ENCODE measurements around the gene SETD2.
"Not testable (repeated sequence)": the region's sequence is repeated elsewhere in the genome, so short reads cannot be mapped to it uniquely, and the experiment has no call there.

Gene SETD2

DNA sequence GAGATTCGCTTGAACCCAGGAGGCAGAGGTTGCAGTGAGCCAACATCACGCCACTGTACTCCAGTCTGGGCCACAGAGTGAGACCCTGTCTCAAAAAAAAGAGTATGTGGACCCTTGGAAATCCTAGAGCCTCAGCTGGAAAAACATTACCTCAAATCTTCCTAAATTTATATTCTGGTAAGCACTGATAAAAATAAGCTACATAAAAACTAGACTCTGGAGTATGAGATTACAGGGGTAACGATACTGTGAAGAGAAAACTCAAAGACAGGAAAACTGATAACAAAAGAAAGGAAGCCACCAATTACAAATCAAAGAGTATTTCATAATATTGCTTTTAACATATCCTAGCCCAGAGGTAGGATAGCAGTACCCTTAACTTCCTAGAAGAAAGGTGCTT, 30.3 kb downstream of the SETD2 start:
- Histone ChIP-seq H3K9me3 (replicated peaks in 1 of 11) (peaks cover 0 to 6% (median 0%) of the 10 kb centered on the region in 11 experiments; a peak in 4 of 22 replicates), H3K27me3 (no peaks in the 10 kb centered on the region), H3K4me2 (peak overlapping the region in 6 of 11 experiments; percentile 2 to 27 (median 17); a peak in 3 of 22 replicates), H3K27ac (no peak overlapping the region), H3K9ac (no peak overlapping the region), H4K20me1 (peaks cover 65 to 100% (median 98%) of the 10 kb centered on the region in 11 experiments), H3K4me1 (peaks cover 7 to 44% (median 20%) of the 10 kb centered on the region in 10 experiments; a peak in 16 of 20 replicates), H3K36me3 (peaks cover 6 to 37% (median 9%) of the 10 kb centered on the region in 11 experiments; a peak in 13 of 22 replicates), H3K4me3 (no peak overlapping the region)
- TF ChIP-seq Cebpa-rat (IDR thresholded peaks at IDR 0.05) = no peak

DNA sequence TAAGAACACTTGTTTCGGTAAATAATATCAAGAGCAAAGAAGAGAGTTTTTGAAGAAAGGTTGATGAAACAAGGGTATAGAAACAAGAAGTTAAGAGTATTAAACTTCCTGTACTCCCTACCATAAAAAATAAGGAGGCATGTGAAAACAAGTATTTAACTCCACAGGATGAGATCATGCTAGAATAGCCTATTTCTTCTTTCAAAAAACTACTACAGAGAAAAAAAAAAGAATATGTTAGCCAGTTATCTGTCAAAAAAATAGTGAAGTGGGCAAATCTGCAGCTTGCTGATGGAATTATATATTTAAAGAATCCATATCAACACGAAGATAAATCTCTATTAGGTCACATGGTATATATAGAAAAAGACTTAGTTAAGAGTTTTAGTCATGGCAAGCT, 33.4 kb downstream of the SETD2 start:
- no peaks in the 10 kb centered on the region for H3K27me3 ChIP-seq
- peaks cover 7 to 51% (median 18%) of the 10 kb centered on the region in 10 experiments; a peak in 15 of 20 replicates for H3K4me1 ChIP-seq
- peaks cover 0 to 21% (median 2%) of the 10 kb centered on the region in 11 experiments; a peak in 7 of 22 replicates for H3K9me3 ChIP-seq (replicated peaks in 1 of 11)
- no peak overlapping the region for H3K4me3 ChIP-seq
- H3K36me3 ChIP-seq = peaks cover 16 to 68% (median 30%) of the 10 kb centered on the region in 11 experiments; a peak in 21 of 22 replicates
- H4K20me1 ChIP-seq = peaks cover 63 to 100% (median 93%) of the 10 kb centered on the region in 11 experiments
- H3K4me2 ChIP-seq = peak overlapping the region in 2 of 11 experiments; percentile 1 to 36; a peak in 2 of 22 replicates
- H3K27ac ChIP-seq = no peak overlapping the region
- TF ChIP-seq Cebpa-rat (IDR thresholded peaks at IDR 0.05) = no peak
- H3K9ac ChIP-seq = 0 out of 22 replicates have a peak overlapping the region, but pooled peaks of 1 of the 11 experiments have one; percentile 14

DNA sequence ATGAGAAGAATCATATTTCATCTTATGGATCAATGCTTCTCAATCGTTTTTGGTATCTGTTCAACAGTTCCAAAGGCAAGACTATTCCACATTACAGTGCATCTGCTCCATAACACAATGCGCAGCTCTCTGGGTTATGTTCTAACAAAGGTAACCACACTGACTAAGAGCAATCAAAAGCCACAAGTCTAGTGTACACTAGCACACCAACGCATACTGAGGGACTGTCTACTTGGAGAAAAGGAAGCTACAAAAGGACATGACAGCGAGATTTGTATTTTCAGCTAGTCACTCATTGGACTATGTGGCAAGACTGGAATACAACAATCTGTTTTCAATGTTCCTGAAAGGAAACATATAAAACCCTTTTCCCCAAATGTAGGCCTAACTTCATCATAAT, 35.8 kb downstream of the SETD2 start:
- no peak for TF ChIP-seq Cebpa-rat (IDR thresholded peaks at IDR 0.05)
- Histone ChIP-seq H3K27me3 (no peaks in the 10 kb centered on the region), H3K9me3 (replicated peaks in 1 of 11) (peaks cover 3 to 36% (median 23%) of the 10 kb centered on the region in 11 experiments; a peak in 20 of 22 replicates), H3K36me3 (peaks cover 40 to 81% (median 50%) of the 10 kb centered on the region in 11 experiments), H3K27ac (no peak overlapping the region), H4K20me1 (peaks cover 41 to 94% (median 74%) of the 10 kb centered on the region in 11 experiments; a peak in 21 of 22 replicates), H3K4me3 (no peak overlapping the region), H3K4me2 (0 out of 22 replicates have a peak overlapping the region, but pooled peaks of 1 of the 11 experiments have one; percentile 19), H3K9ac (no peak overlapping the region), H3K4me1 (peaks cover 0 to 44% (median 0%) of the 10 kb centered on the region in 10 experiments; a peak in 5 of 20 replicates)

- Histone ChIP-seq H3K9me3 (replicated peaks in 1 of 11) (peaks cover 35 to 74% (median 60%) of the 10 kb centered on the region in 11 experiments), H3K27ac (no peak overlapping the region), H3K4me2 (no peak overlapping the region), H3K4me1 (peaks cover 0 to 9% (median 0%) of the 10 kb centered on the region in 10 experiments; a peak in 2 of 20 replicates), H3K36me3 (peaks cover 82 to 98% (median 89%) of the 10 kb centered on the region in 11 experiments), H3K4me3 (no peak overlapping the region), H3K9ac (no peak overlapping the region), H4K20me1 (peaks cover 20 to 51% (median 37%) of the 10 kb centered on the region in 11 experiments; a peak in 21 of 22 replicates), H3K27me3 (no peaks in the 10 kb centered on the region)
- TF ChIP-seq Cebpa-rat (IDR thresholded peaks at IDR 0.05) = no peak
Measured at GRCh38 chr3:47123857-47124256, 40.1 kb downstream of the SETD2 start.

DNA sequence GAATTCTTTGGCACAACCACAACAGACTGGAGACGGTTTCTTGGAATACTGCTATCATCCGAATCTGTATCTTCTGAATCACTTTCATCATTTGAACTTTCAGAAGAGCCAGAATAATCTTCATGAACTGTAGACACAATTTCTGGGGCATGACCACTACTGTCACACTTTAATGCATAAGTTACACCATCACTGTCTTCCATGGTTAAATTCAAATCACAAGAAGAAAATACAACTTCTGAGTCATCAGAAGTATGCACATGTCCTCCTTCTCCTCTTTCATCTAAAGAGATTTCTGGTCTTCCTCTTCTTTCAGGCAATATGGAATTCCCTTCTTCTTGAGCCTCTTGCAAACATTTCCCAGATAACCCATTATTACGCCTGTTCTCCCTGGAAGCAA, 42.5 kb downstream of the SETD2 start:
- peaks cover 0 to 44% (median 15%) of the 10 kb centered on the region in 11 experiments; a peak in 11 of 22 replicates for H4K20me1 ChIP-seq

DNA sequence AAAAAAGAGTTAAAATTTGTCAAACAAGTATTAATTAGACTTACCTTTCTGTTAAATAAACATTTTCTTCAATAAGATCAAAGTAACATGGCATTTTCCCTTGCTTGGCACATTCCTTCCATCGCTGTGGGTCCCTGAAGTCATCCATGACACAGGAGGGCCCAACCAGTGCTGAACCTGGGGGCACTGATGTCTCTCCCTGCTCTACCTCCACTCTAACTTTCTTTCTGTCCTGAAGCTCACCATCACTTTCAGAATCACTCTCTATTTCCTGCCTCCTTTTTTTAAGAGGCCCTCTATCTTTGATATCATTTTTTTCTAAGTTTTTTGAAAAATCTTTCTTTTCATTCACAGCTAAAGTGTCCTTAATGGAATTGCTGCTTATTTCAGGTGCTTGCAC, 43.8 kb downstream of the SETD2 start:
- Histone ChIP-seq H3K27ac (no peak overlapping the region), H3K4me2 (no peak overlapping the region), H3K36me3 (peaks cover 92 to 100% (median 98%) of the 10 kb centered on the region in 11 experiments), H4K20me1 (peaks cover 0 to 35% (median 8%) of the 10 kb centered on the region in 11 experiments; a peak in 10 of 22 replicates), H3K9me3 (replicated peaks in 1 of 11) (peaks cover 35 to 60% (median 54%) of the 10 kb centered on the region in 11 experiments), H3K4me1 (no peaks in the 10 kb centered on the region), H3K4me3 (no peak overlapping the region), H3K27me3 (no peaks in the 10 kb centered on the region), H3K9ac (no peak overlapping the region)
- no peak for TF ChIP-seq Cebpa-rat (IDR thresholded peaks at IDR 0.05)

More for the DNA sequence above, 42.5 kb downstream of the SETD2 start:
- no peak overlapping the region for H3K4me3 ChIP-seq
- H3K4me1 ChIP-seq = no peaks in the 10 kb centered on the region
- H3K4me2 ChIP-seq = no peak overlapping the region
- no peak overlapping the region for H3K9ac ChIP-seq
- peaks cover 89 to 100% (median 98%) of the 10 kb centered on the region in 11 experiments for H3K36me3 ChIP-seq
- no peak overlapping the region for H3K27ac ChIP-seq
- no peak for TF ChIP-seq Cebpa-rat (IDR thresholded peaks at IDR 0.05)
- peaks cover 35 to 61% (median 54%) of the 10 kb centered on the region in 11 experiments for H3K9me3 ChIP-seq (replicated peaks in 1 of 11)
- H3K27me3 ChIP-seq = no peaks in the 10 kb centered on the region

DNA sequence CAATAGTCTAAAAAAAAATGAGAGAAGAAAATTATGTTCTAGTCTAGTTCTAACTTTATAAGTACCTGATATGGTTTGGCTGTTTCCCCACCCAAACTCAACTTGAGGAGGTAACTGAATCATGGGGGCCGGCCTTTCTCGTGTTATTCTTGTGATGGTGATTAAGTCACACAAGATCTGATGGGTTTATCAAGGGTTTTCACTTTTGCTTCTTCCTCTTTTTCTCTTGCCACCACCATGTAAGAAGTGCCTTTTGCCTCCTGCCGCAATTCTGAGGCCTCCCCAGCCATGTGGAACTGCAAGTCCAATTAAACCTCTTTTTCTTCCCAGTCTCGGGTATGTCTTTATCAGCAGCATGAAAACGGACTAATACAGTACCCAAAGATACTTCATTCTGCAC, 44.5 kb downstream of the SETD2 start:
- not testable (repeated sequence) for H3K27ac ChIP-seq, H3K4me3 ChIP-seq, H3K4me1 ChIP-seq, H3K27me3 ChIP-seq, H3K4me2 ChIP-seq, H3K9ac ChIP-seq
- Histone ChIP-seq H3K36me3 (peaks cover 92 to 100% (median 98%) of the 10 kb centered on the region in 11 experiments), H3K9me3 (replicated peaks in 1 of 11) (peaks cover 35 to 54% (median 50%) of the 10 kb centered on the region in 11 experiments), H4K20me1 (peaks cover 0 to 35% (median 5%) of the 10 kb centered on the region in 11 experiments; a peak in 10 of 22 replicates)

GRCh38 chr3:47117807-47118364, 46.0 kb downstream of the SETD2 start:
- peaks cover 92 to 100% (median 98%) of the 10 kb centered on the region in 11 experiments for H3K36me3 ChIP-seq
- no peak overlapping the region for H3K4me2 ChIP-seq
- peaks cover 29 to 39% (median 36%) of the 10 kb centered on the region in 11 experiments for H3K9me3 ChIP-seq (replicated peaks in 1 of 11)
- no peak overlapping the region for H3K4me3 ChIP-seq
- no peak for TF ChIP-seq Cebpa-rat (IDR thresholded peaks at IDR 0.05)
- no peak overlapping the region for H3K9ac ChIP-seq
- H3K27me3 ChIP-seq = no peaks in the 10 kb centered on the region
- no peak overlapping the region for H3K27ac ChIP-seq
- H4K20me1 ChIP-seq = peaks cover 0 to 34% (median 7%) of the 10 kb centered on the region in 11 experiments; a peak in 8 of 22 replicates
- H3K4me1 ChIP-seq = peaks cover 0 to 8% (median 0%) of the 10 kb centered on the region in 10 experiments; a peak in 2 of 20 replicates

DNA sequence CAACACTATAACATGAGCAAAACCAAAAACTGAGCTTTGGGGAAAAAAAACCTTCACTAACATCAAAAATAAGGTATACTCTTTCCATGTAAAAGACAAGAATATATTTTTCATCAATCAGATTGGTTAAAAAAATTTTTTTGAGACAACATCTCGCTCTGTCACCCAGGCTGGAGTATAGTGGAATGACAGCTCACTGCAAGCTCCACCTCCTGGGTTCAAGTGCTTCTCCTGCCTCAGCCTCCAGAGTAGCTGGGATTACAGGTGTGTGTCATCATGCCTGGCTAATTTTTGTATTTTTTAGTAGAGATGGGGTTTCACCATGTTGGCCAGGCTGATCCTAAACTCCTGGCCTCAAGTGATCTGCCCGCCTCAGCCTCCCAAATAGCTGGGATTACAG, 48.4 kb downstream of the SETD2 start:
- not testable (repeated sequence) for H3K4me2 ChIP-seq, H3K4me3 ChIP-seq, H3K4me1 ChIP-seq, H3K27ac ChIP-seq, H3K9ac ChIP-seq, H3K27me3 ChIP-seq
- Histone ChIP-seq H3K36me3 (peaks cover 92 to 100% (median 98%) of the 10 kb centered on the region in 11 experiments), H3K9me3 (replicated peaks in 1 of 11) (peaks cover 6 to 16% (median 13%) of the 10 kb centered on the region in 11 experiments), H4K20me1 (peaks cover under 1 to 53% (median 9%) of the 10 kb centered on the region in 11 experiments; a peak in 15 of 22 replicates)
